ENCODE data around the gene CLEC2D. TPM values are rescaled to one million over a fixed set of nuclear protein-coding genes. Genes with fewer than 3 reads are reported as not detected.
"Not testable (repeated sequence)": the region's sequence is repeated elsewhere in the genome, so short reads cannot be mapped to it uniquely, and the experiment has no call there.

The CLEC2D gene
- total RNA-seq, 3 donors from 2014 or later = 10.9 to 30.1 (median 23.9) TPM

GRCh38 chr12:9640024-9640423 lies 29.5 kb upstream of the CLEC2D start:
- intact Hi-C loops (cut with DNase I; ENCODE audit: low total_unique reads) = no loop called here
- no peaks in the 10 kb centered on the region for H3K9me3 ChIP-seq
- H3K36me3 ChIP-seq = no peaks in the 10 kb centered on the region
- H3K27me3 ChIP-seq = no peaks in the 10 kb centered on the region
- no peak for DNase-seq (ENCODE audit: low spot score in 2 of 2)
- no peak overlapping the region for H3K27ac ChIP-seq
- no peak overlapping the region for H3K4me3 ChIP-seq
- H3K4me1 ChIP-seq = no peaks in the 10 kb centered on the region
- TF ChIP-seq POLR2AphosphoS5 (IDR thresholded peaks at IDR 0.05) = no peak
- TF ChIP-seq, protein P1, sequence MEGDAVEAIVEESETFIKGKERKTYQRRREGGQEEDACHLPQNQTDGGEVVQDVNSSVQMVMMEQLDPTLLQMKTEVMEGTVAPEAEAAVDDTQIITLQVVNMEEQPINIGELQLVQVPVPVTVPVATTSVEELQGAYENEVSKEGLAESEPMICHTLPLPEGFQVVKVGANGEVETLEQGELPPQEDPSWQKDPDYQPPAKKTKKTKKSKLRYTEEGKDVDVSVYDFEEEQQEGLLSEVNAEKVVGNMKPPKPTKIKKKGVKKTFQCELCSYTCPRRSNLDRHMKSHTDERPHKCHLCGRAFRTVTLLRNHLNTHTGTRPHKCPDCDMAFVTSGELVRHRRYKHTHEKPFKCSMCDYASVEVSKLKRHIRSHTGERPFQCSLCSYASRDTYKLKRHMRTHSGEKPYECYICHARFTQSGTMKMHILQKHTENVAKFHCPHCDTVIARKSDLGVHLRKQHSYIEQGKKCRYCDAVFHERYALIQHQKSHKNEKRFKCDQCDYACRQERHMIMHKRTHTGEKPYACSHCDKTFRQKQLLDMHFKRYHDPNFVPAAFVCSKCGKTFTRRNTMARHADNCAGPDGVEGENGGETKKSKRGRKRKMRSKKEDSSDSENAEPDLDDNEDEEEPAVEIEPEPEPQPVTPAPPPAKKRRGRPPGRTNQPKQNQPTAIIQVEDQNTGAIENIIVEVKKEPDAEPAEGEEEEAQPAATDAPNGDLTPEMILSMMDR (IDR thresholded peaks at IDR 0.05) = no peak
- no peak for TF ChIP-seq POLR2A (IDR thresholded peaks at IDR 0.05)

GRCh38 chr12:9642606-9643265 lies 26.8 kb upstream of the CLEC2D start:
- TF ChIP-seq POLR2AphosphoS5 (IDR thresholded peaks at IDR 0.05) (no peak), POLR2A (IDR thresholded peaks at IDR 0.05) (no peak)
- TF ChIP-seq, protein P1 (IDR thresholded peaks at IDR 0.05) = no peak
- no peak overlapping the region for H3K27ac ChIP-seq
- no peak for DNase-seq (ENCODE audit: low spot score in 2 of 2)
- intact Hi-C loops (cut with DNase I; ENCODE audit: low total_unique reads) = no loop called here
- no peaks in the 10 kb centered on the region for H3K9me3 ChIP-seq
- H3K4me1 ChIP-seq = no peaks in the 10 kb centered on the region
- no peak overlapping the region for H3K4me3 ChIP-seq
- no peaks in the 10 kb centered on the region for H3K27me3 ChIP-seq
- no peaks in the 10 kb centered on the region for H3K36me3 ChIP-seq

DNA sequence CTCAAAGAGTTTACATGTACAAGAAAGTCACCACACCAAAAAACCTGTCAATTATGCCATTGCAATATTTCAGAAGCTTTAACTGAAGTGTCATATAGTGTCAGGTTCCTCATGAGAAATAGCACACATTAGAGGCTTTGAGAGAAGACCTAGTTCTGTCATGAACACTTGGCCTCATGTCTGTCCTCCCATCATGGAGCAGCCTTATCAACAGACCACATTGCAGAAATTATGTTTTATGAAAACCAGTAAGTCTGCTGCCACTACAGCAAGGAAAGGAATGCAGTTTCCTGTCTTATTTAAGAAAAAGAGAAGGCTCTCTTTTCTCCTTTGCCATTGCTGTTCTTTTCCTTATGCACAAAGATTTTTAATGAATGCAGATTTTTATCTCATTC lies 26.2 kb upstream of the CLEC2D start:
- no peaks in the 10 kb centered on the region for H3K27me3 ChIP-seq
- TF ChIP-seq, protein P1 (IDR thresholded peaks at IDR 0.05) = no peak
- no peak for TF ChIP-seq POLR2A (IDR thresholded peaks at IDR 0.05)
- TF ChIP-seq POLR2AphosphoS5 (IDR thresholded peaks at IDR 0.05) = no peak
- intact Hi-C loops (cut with DNase I; ENCODE audit: low total_unique reads) = no loop called here

DNA sequence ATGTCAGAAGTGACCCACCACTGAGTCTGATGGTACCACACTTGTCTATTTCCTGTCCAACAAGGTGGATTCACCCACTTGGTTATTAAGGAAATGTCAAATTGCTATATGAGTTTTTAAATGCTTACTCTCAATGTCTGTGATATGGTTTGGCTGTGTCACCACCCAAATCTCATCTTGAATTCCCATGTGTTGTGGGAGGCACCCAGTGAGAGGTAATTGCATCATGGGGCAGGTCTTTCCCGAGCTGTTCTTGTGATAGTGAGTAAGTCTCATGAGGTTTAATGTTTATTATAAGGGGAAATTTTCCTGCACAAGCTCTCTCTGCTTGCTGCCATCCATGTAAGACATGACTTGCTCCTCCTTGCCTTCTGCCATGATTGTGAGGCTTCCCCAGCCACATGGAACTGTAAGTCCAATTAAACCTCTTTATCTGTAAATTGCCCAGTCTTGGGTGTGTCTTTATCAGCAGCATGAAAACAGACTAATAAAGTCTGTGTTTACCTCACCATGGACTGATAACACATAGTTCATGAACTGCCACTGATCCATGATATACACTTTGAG lies 24.4 kb upstream of the CLEC2D start:
- DNase-seq (ENCODE audit: low spot score in 2 of 2); intact Hi-C loops (cut with DNase I; ENCODE audit: low total_unique reads); H3K27ac ChIP-seq; H3K4me3 ChIP-seq; H3K36me3 ChIP-seq; H3K9me3 ChIP-seq; H3K27me3 ChIP-seq; H3K4me1 ChIP-seq: not testable (repeated sequence)

More for the DNA sequence above, 26.2 kb upstream of the CLEC2D start:
- Histone ChIP-seq H3K36me3 (no peaks in the 10 kb centered on the region), H3K4me3 (no peak overlapping the region), H3K4me1 (no peaks in the 10 kb centered on the region), H3K27ac (no peak overlapping the region), H3K9me3 (no peaks in the 10 kb centered on the region)
- DNase-seq (ENCODE audit: low spot score in 2 of 2) = no peak

DNA sequence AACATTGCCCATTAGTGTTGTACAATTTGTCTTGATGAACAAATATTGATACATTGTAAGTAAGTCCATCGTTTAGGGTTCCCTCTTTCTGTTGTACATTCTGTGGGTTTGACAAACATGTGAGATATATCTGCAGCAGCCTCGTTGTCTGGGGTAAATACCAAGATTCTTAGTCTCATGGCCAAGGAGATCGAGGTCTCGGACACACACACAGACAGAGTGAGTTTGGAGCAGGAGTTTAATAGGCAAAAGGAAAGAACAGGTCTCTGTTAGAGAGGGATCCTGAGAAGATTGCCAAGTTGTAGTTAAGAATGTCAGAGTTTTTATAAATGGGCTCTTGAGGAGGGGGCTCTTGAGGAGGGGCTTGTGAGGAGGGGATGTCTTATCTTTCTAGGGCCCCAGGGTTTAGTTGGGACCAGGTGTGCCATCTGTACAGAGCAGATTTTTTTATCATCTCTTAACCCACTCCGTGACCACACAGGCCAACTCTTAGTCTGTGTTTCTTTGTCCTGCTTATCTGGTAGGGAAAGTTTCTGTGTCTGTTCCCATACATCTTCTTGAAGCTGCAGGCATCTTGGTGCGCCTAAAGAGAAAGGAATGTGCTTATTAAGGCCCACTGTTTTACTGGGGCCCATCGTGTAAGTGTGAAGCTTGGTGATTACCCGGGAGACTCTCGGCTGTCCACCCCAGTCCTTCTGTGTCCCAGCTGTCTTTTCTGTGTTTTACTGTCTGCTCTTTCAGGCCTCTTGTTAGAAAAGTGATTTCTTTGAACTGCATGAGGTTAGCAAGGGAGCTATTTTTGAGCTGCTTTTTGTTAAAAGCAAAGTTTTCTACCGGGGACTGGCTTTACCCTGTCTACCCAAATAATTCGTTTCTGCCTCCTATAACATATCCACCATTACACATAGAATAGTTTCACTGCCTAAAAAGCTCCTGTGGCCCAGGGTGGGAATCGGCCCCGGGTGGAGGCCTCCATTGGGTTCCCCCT lies 22.4 kb upstream of the CLEC2D start:
- DNase-seq (ENCODE audit: low spot score in 2 of 2) = no peak
- peak overlapping the region; percentile 94 to 98 for H3K27ac ChIP-seq
- H3K36me3 ChIP-seq = no peaks in the 10 kb centered on the region
- H3K4me3 ChIP-seq = peak overlapping the region; percentile 62 to 82 (median 70)
- intact Hi-C loops (cut with DNase I; ENCODE audit: low total_unique reads) = no loop called here
- peaks cover 0 to 9% of the 10 kb centered on the region in 2 donors for H3K4me1 ChIP-seq
- H3K9me3 ChIP-seq = no peaks in the 10 kb centered on the region
- no peaks in the 10 kb centered on the region for H3K27me3 ChIP-seq
- TF ChIP-seq POLR2AphosphoS5 (IDR thresholded peaks at IDR 0.05) (no peak), POLR2A (IDR thresholded peaks at IDR 0.05) (no peak)
- TF ChIP-seq, protein P1 (IDR thresholded peaks at IDR 0.05) = no peak

Measured in breast epithelium (tissue), 4 donors.